Small intestine (tissue), 7 donors: ENCODE measurements around the gene STIMATE. TPM values are rescaled to one million over a fixed set of nuclear protein-coding genes. Genes with fewer than 3 reads are reported as not detected.

Experiments used
- DNase-seq, 2 donors: peaks; one replicate each; pipeline versions ENCODE4 v3.0.0 to v3.0.0-alpha.2; 2013
- FAIRE-seq: peaks from 2 replicates; lab custom pipeline; 2012; peaks lifted over from hg19 to GRCh38; lab: Jason Lieb, UNC
- H3K27ac ChIP-seq, 3 donors: one replicate each; pipeline ENCODE4 v1.5.1; 2013; ENCODE audit warnings: low read length in 2 of 3, mild to moderate bottlenecking in 2 of 3, control low read depth in 1 of 3, inconsistent platforms in 1 of 3, low read depth in 1 of 3, moderate library complexity in 1 of 3
- H3K27me3 ChIP-seq, 3 donors: one replicate each; pipeline ENCODE4 v1.6.1; 2013; ENCODE audit warnings: low read length in 3 of 3, inconsistent platforms in 1 of 3; ENCODE audit not compliant: control insufficient read depth in 3 of 3, insufficient read depth in 3 of 3
- H3K36me3 ChIP-seq, 3 donors: one replicate each; pipeline ENCODE4 v1.6.1; 2013; ENCODE audit warnings: low read length in 3 of 3, inconsistent platforms in 1 of 3, low read depth in 1 of 3, mild to moderate bottlenecking in 1 of 3, moderate library complexity in 1 of 3; ENCODE audit not compliant: control insufficient read depth in 3 of 3, insufficient read depth in 2 of 3
- H3K4me1 ChIP-seq, 3 donors: one replicate each; pipeline ENCODE4 v1.6.1; 2013; ENCODE audit warnings: low read length in 2 of 3, inconsistent platforms in 1 of 3, low read depth in 1 of 3, mild to moderate bottlenecking in 1 of 3, moderate library complexity in 1 of 3; ENCODE audit not compliant: control insufficient read depth in 3 of 3, insufficient read depth in 2 of 3
- H3K4me3 ChIP-seq, 3 donors: one replicate each; pipeline ENCODE4 v1.5.1; 2013; ENCODE audit warnings: low read length in 3 of 3, control low read depth in 1 of 3, inconsistent platforms in 1 of 3, low read depth in 1 of 3, mild to moderate bottlenecking in 1 of 3, moderate library complexity in 1 of 3
- H3K9me3 ChIP-seq, 2 donors: one replicate each; pipeline ENCODE4 v1.6.1; 2013; ENCODE audit warnings: low read depth in 1 of 2, low read length in 1 of 2; ENCODE audit not compliant: control insufficient read depth in 2 of 2, insufficient read depth in 1 of 2
- WGBS, 3 donors: extraction: QIAGEN DNeasy Blood & Tissue Kit; methylation state at CpG; one replicate each; pipeline ENCODE4 v1.1.7; 2013; 5-methylcytosine and 5-hydroxymethylcytosine counted together
- polyA plus RNA-seq, 4 donors: library from polyadenylated mRNA; stranded (reverse) in 3 of 4; unstranded in 1 of 4; fragments of 200-250 nt in 3 of 4; fragments of 120-200 nt in 1 of 4; gene quantifications; one replicate each; pipeline versions ENCODE4 v1.2.1 to v1.2.3, GENCODE V29; 2013
- donor health status: healthy with polysubstance abuse.
- donor health status: control.
- donor health status: control.
- donor health status: Bipolar disorder and iron deficiency.
- donor health status: healthy.

Gene STIMATE
- polyA plus RNA-seq, 4 donors: 2.7 to 6.8 (median 4.3) TPM; not detected in 1

GRCh38 chr3:52791928-52792327 is 105.4 kb downstream of the STIMATE start:
- H3K4me1 ChIP-seq: peaks cover 0 to 23% (median 0%) of the 10 kb centered on the region in 3 donors
- no peak for FAIRE-seq
- 80 to 90% (median 81%) methylated on average over 4 of the region's 4 CpGs for WGBS, 3 donors

DNA sequence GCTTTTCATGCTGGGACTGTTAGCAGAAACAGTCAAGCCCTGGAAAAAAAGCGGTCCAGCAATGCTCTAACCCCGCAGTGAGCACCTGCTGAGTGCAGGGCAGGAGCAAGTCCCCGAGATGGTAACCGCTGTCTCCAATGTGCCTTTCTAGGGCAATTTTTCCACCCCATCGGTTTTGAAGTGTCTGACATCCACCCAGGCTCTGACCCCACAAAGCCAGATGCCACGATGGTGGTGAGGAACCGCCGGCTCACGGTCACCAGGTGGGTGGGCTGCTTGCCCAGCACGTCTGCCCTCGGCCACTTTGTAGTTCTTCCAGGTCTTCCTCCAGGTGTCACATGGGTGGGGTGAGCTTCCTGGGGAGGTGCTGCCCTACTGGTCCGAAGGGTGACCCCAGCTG is 106.0 kb downstream of the STIMATE start:
- DNase-seq (no peak), FAIRE-seq (no peak)
- H3K27me3 ChIP-seq: no peaks in the 10 kb centered on the region
- no peak overlapping the region for H3K27ac ChIP-seq
- no peak overlapping the region for H3K4me3 ChIP-seq
- H3K4me1 ChIP-seq: peaks cover 0 to 23% (median 0%) of the 10 kb centered on the region in 3 donors
- H3K36me3 ChIP-seq: no peaks in the 10 kb centered on the region
- WGBS, 3 donors: 72 to 82% (median 81%) methylated on average over 12 of the region's 12 CpGs
- no peaks in the 10 kb centered on the region for H3K9me3 ChIP-seq

More at GRCh38 chr3:52791928-52792327, 105.4 kb downstream of the STIMATE start:
- H3K27ac ChIP-seq: no peak overlapping the region
- no peaks in the 10 kb centered on the region for H3K36me3 ChIP-seq
- no peak overlapping the region for H3K4me3 ChIP-seq
- H3K9me3 ChIP-seq: no peaks in the 10 kb centered on the region
- no peak for DNase-seq
- no peaks in the 10 kb centered on the region for H3K27me3 ChIP-seq

GRCh38 chr3:52790741-52791140 is 106.6 kb downstream of the STIMATE start:
- Histone ChIP-seq H3K36me3 (no peaks in the 10 kb centered on the region), H3K9me3 (no peaks in the 10 kb centered on the region), H3K4me3 (no peak overlapping the region), H3K27ac (no peak overlapping the region), H3K27me3 (no peaks in the 10 kb centered on the region), H3K4me1 (peaks cover 0 to 23% (median 0%) of the 10 kb centered on the region in 3 donors)
- 82 to 87% (median 84%) methylated on average over 13 of the region's 13 CpGs for WGBS, 3 donors
- FAIRE-seq (no peak), DNase-seq (no peak)

GRCh38 chr3:52790337-52790736 is 107.0 kb downstream of the STIMATE start:
- Histone ChIP-seq H3K4me3 (no peak overlapping the region), H3K36me3 (no peaks in the 10 kb centered on the region), H3K27me3 (no peaks in the 10 kb centered on the region), H3K9me3 (no peaks in the 10 kb centered on the region), H3K27ac (no peak overlapping the region), H3K4me1 (peaks cover 0 to 23% (median 0%) of the 10 kb centered on the region in 3 donors)
- FAIRE-seq (no peak), DNase-seq (no peak)
- WGBS, 3 donors: 69 to 79% (median 69%) methylated on average over 7 of the region's 7 CpGs

GRCh38 chr3:52789746-52790040 is 107.7 kb downstream of the STIMATE start:
- no peak for DNase-seq
- no peak for FAIRE-seq
- no peaks in the 10 kb centered on the region for H3K9me3 ChIP-seq
- H3K4me1 ChIP-seq: peaks cover 0 to 19% (median 0%) of the 10 kb centered on the region in 3 donors
- H3K27ac ChIP-seq: no peak overlapping the region
- 85 to 89% (median 86%) methylated on average over 6 of the region's 6 CpGs for WGBS, 3 donors
- H3K36me3 ChIP-seq: no peaks in the 10 kb centered on the region
- no peaks in the 10 kb centered on the region for H3K27me3 ChIP-seq
- no peak overlapping the region for H3K4me3 ChIP-seq

GRCh38 chr3:52788890-52789745 is 108.2 kb downstream of the STIMATE start:
- DNase-seq: no peak
- no peak for FAIRE-seq
- WGBS, 3 donors: 82 to 86% (median 85%) methylated on average over 16 of the region's 16 CpGs
- H3K27me3 ChIP-seq: no peaks in the 10 kb centered on the region
- no peak overlapping the region for H3K4me3 ChIP-seq
- no peaks in the 10 kb centered on the region for H3K9me3 ChIP-seq
- no peak overlapping the region for H3K27ac ChIP-seq
- H3K4me1 ChIP-seq: peaks cover 0 to 15% (median 0%) of the 10 kb centered on the region in 3 donors
- no peaks in the 10 kb centered on the region for H3K36me3 ChIP-seq

DNA sequence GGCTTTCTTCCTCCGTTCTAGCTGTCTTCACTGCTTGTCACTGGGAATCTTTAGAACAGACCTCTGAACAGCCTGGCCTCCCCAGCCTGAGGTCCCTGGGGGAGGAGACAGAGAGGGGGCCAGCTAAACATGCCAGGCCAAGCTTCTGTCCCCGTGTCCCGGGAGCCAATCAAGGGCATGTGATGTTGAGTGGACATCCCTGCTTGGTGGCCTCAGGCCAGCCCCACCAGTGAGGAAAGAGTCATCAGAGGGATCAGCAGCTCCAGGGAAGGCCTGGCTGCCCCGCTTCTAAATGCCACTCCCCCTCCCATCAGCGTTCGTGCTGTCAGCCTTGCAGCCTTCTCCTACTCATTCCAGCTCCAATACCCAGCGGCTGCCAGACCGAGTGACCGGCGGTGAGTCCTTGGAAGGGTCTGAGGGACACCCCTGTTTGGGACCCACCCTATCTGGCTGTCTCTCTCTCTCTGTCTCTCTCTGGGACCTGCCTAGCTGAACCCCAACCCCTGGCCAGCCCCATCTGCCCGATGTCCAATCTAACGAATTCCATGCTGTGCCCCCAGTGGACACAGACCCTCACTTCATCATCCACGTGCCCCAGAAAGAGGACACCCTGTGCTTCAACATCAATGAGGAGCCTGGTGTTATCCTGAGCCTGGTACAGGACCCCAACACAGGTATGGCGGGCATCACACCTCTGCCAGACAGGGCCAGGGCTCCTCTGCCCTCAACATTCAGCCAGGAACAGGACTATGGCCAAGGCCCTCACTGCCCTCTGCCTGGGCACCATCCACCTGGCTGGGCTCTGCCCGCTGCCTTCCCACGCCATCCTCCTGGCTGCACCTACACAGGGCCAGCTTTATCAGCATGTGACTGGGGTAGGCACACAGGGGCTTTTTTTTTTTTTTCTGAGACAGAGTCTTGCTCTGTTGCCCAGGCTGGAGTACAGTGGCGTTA is 109.4 kb downstream of the STIMATE start:
- H3K36me3 ChIP-seq: no peaks in the 10 kb centered on the region
- no peak overlapping the region for H3K4me3 ChIP-seq
- H3K4me1 ChIP-seq: peaks cover 0 to 9% (median 0%) of the 10 kb centered on the region in 3 donors
- no peak for FAIRE-seq
- H3K27ac ChIP-seq: no peak overlapping the region
- 68 to 78% (median 77%) methylated on average over 16 to 17 of the region's 17 CpGs for WGBS, 3 donors
- no peak for DNase-seq
- no peaks in the 10 kb centered on the region for H3K27me3 ChIP-seq
- H3K9me3 ChIP-seq: no peaks in the 10 kb centered on the region

DNA sequence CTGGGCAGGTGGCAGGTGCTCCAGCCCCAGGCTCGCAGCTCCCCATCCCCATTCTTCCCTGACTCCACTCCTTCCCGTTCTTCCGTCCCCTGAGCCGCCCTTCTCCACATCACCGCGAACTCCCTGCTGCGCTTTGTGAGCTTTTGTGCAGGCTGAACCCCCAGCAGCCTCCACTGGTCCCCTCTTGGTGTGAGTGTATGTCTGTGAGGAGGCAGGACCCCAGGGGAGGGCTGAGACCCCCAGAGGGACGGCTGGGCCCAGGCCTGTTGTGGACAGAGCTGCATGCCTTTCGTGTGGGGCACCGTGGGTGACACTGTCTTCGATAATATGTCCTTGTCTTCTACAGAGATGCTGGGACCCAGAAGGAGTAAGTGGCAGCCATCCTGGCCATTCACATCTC is 110.1 kb downstream of the STIMATE start:
- Histone ChIP-seq H3K27ac (no peak overlapping the region), H3K4me1 (peaks cover 0 to 5% (median 0%) of the 10 kb centered on the region in 3 donors), H3K27me3 (peaks cover 0 to 2% (median 0%) of the 10 kb centered on the region in 3 donors), H3K36me3 (no peaks in the 10 kb centered on the region), H3K4me3 (no peak overlapping the region), H3K9me3 (no peaks in the 10 kb centered on the region)
- FAIRE-seq (no peak), DNase-seq (no peak)
- 72 to 84% (median 81%) methylated on average over 11 of the region's 11 CpGs for WGBS, 3 donors
